Measurements from ENCODE around the gene FOXN1. TPM values are rescaled to one million over a fixed set of nuclear protein-coding genes. Genes with fewer than 3 reads are reported as not detected.

FOXN1 gene
- total and polyA plus RNA-seq, 5 donors from 2014 or later, result not detected

GRCh38 chr17:28549236-28550132, 43.3 kb downstream of the FOXN1 start:
- peaks cover 7 to 59% (median 43%) of the 10 kb centered on the region in 4 donors for H3K4me1 Mint-ChIP-seq
- H3K36me3 Mint-ChIP-seq, result peaks cover 17% of the 10 kb centered on the region
- no peaks in the 10 kb centered on the region for H3K27me3 Mint-ChIP-seq
- Histone ChIP-seq H3K4me1 (ENCODE audit: control insufficient read depth, insufficient read depth, low read length, poor library complexity, severe bottlenecking) (peaks cover 59% of the 10 kb centered on the region), H3K27me3 (ENCODE audit: control insufficient read depth, insufficient read depth, low read length) (no peaks in the 10 kb centered on the region), H3K27ac (ENCODE audit: insufficient read depth, low read length, poor library complexity, severe bottlenecking) (peak overlapping the region; percentile 92), H3K4me3 (ENCODE audit: low read depth, low read length) (no peak overlapping the region), H3K36me3 (ENCODE audit: control insufficient read depth, insufficient read depth, low read length) (peaks cover 27% of the 10 kb centered on the region), H3K9me3 (ENCODE audit: control insufficient read depth in 2 of 2, low read length in 2 of 2) (no peaks in the 10 kb centered on the region)
- DNase-seq (peak; percentile 49 to 87 (median 68)), ATAC-seq (ENCODE audit: low read depth in 2 of 2) (peak; percentile 67 to 73)
- H3K4me3 Mint-ChIP-seq, result peak overlapping the region; percentile 57 to 86 (median 78)
- H3K9me3 Mint-ChIP-seq, result no peaks in the 10 kb centered on the region
- peak overlapping the region; percentile 96 to 97 (median 97) for H3K27ac Mint-ChIP-seq

GRCh38 chr17:28550858-28551257, 44.7 kb downstream of the FOXN1 start:
- H3K4me3 Mint-ChIP-seq, result peak overlapping the region; percentile 86 to 95 (median 92)
- no peaks in the 10 kb centered on the region for H3K9me3 Mint-ChIP-seq
- no peaks in the 10 kb centered on the region for H3K27me3 ChIP-seq (ENCODE audit: control insufficient read depth, insufficient read depth, low read length)
- no peak for ATAC-seq (ENCODE audit: low read depth in 2 of 2)
- no peaks in the 10 kb centered on the region for H3K9me3 ChIP-seq (ENCODE audit: control insufficient read depth in 2 of 2, low read length in 2 of 2)
- peaks cover 7 to 56% (median 40%) of the 10 kb centered on the region in 4 donors for H3K4me1 Mint-ChIP-seq
- DNase-seq, result no peak
- H3K36me3 Mint-ChIP-seq, result peaks cover 20% of the 10 kb centered on the region
- peaks cover 40% of the 10 kb centered on the region for H3K36me3 ChIP-seq (ENCODE audit: control insufficient read depth, insufficient read depth, low read length)
- no peaks in the 10 kb centered on the region for H3K27me3 Mint-ChIP-seq
- H3K4me3 ChIP-seq (ENCODE audit: low read depth, low read length), result peak overlapping the region; percentile 70
- peak overlapping the region; percentile 92 for H3K27ac ChIP-seq (ENCODE audit: insufficient read depth, low read length, poor library complexity, severe bottlenecking)
- H3K4me1 ChIP-seq (ENCODE audit: control insufficient read depth, insufficient read depth, low read length, poor library complexity, severe bottlenecking), result peaks cover 59% of the 10 kb centered on the region
- peak overlapping the region; percentile 71 to 97 (median 96) for H3K27ac Mint-ChIP-seq

GRCh38 chr17:28551421-28552175, 45.5 kb downstream of the FOXN1 start:
- H3K4me3 ChIP-seq (ENCODE audit: low read depth, low read length), result peak overlapping the region; percentile 70
- peaks cover 43% of the 10 kb centered on the region for H3K36me3 ChIP-seq (ENCODE audit: control insufficient read depth, insufficient read depth, low read length)
- H3K4me1 ChIP-seq (ENCODE audit: control insufficient read depth, insufficient read depth, low read length, poor library complexity, severe bottlenecking), result peaks cover 59% of the 10 kb centered on the region
- Mint-ChIP-seq H3K4me3 (peak overlapping the region; percentile 86 to 95 (median 92)), H3K9me3 (no peaks in the 10 kb centered on the region), H3K36me3 (peaks cover 27% of the 10 kb centered on the region), H3K27me3 (no peaks in the 10 kb centered on the region), H3K4me1 (peaks cover 7 to 53% (median 40%) of the 10 kb centered on the region in 4 donors), H3K27ac (peak overlapping the region; percentile 96 to 97 (median 96))
- no peaks in the 10 kb centered on the region for H3K27me3 ChIP-seq (ENCODE audit: control insufficient read depth, insufficient read depth, low read length)
- H3K27ac ChIP-seq (ENCODE audit: insufficient read depth, low read length, poor library complexity, severe bottlenecking), result peak overlapping the region; percentile 92
- H3K9me3 ChIP-seq (ENCODE audit: control insufficient read depth in 2 of 2, low read length in 2 of 2), result no peaks in the 10 kb centered on the region
- DNase-seq (peak in 1 of 3 donors; percentile 16), ATAC-seq (ENCODE audit: low read depth in 2 of 2) (no peak)

GRCh38 chr17:28552176-28552999, 46.2 kb downstream of the FOXN1 start, which contains the start of gene UNC119:
TSS of gene UNC119 (minus strand) at chr17:28552624. CDS start at chr17:28552557, 67 bp downstream.
- Histone ChIP-seq H3K9me3 (ENCODE audit: control insufficient read depth in 2 of 2, low read length in 2 of 2) (no peaks in the 10 kb centered on the region), H3K27ac (ENCODE audit: insufficient read depth, low read length, poor library complexity, severe bottlenecking) (peak within 1 kb of the TSS; percentile 92), H3K36me3 (ENCODE audit: control insufficient read depth, insufficient read depth, low read length) (peaks cover 46% of the 10 kb centered on the region), H3K4me3 (ENCODE audit: low read depth, low read length) (peak within 1 kb of the TSS; percentile 70), H3K4me1 (ENCODE audit: control insufficient read depth, insufficient read depth, low read length, poor library complexity, severe bottlenecking) (peaks cover 56% of the 10 kb centered on the region), H3K27me3 (ENCODE audit: control insufficient read depth, insufficient read depth, low read length) (no peaks in the 10 kb centered on the region)
- peak; percentile 80 to 84 for ATAC-seq (ENCODE audit: low read depth in 2 of 2)
- Mint-ChIP-seq H3K36me3 (peaks cover 33% of the 10 kb centered on the region), H3K4me1 (peaks cover 11 to 52% (median 40%) of the 10 kb centered on the region in 4 donors), H3K4me3 (peak within 1 kb of the TSS; percentile 90 to 95 (median 92)), H3K27me3 (no peaks in the 10 kb centered on the region), H3K9me3 (no peaks in the 10 kb centered on the region), H3K27ac (peak within 1 kb of the TSS; percentile 96 to 97 (median 96))
- DNase-seq, result peak; percentile 74 to 83 (median 75)

GRCh38 chr17:28553000-28553505, 46.9 kb downstream of the FOXN1 start:
- H3K27ac Mint-ChIP-seq, result peak overlapping the region; percentile 44 to 93 (median 47)
- peaks cover 15 to 47% (median 39%) of the 10 kb centered on the region in 4 donors for H3K4me1 Mint-ChIP-seq
- peaks cover 38% of the 10 kb centered on the region for H3K36me3 Mint-ChIP-seq
- DNase-seq (no peak), ATAC-seq (ENCODE audit: low read depth in 2 of 2) (no peak)
- H3K4me3 Mint-ChIP-seq, result peak overlapping the region; percentile 83 to 95 (median 88)
- H3K9me3 Mint-ChIP-seq, result no peaks in the 10 kb centered on the region
- Histone ChIP-seq H3K27me3 (ENCODE audit: control insufficient read depth, insufficient read depth, low read length) (no peaks in the 10 kb centered on the region), H3K27ac (ENCODE audit: insufficient read depth, low read length, poor library complexity, severe bottlenecking) (peak overlapping the region; percentile 92), H3K4me3 (ENCODE audit: low read depth, low read length) (peak overlapping the region; percentile 66), H3K9me3 (ENCODE audit: control insufficient read depth in 2 of 2, low read length in 2 of 2) (no peaks in the 10 kb centered on the region), H3K36me3 (ENCODE audit: control insufficient read depth, insufficient read depth, low read length) (peaks cover 51% of the 10 kb centered on the region), H3K4me1 (ENCODE audit: control insufficient read depth, insufficient read depth, low read length, poor library complexity, severe bottlenecking) (peaks cover 50% of the 10 kb centered on the region)
- no peaks in the 10 kb centered on the region for H3K27me3 Mint-ChIP-seq

GRCh38 chr17:28554565-28554964, 48.4 kb downstream of the FOXN1 start:
- Mint-ChIP-seq H3K36me3 (peaks cover 45% of the 10 kb centered on the region), H3K9me3 (no peaks in the 10 kb centered on the region), H3K4me3 (peak overlapping the region in 2 of 4 donors; percentile 62 to 90), H3K4me1 (peaks cover 8 to 31% (median 25%) of the 10 kb centered on the region in 4 donors), H3K27me3 (no peaks in the 10 kb centered on the region), H3K27ac (no peak overlapping the region)
- Histone ChIP-seq H3K36me3 (ENCODE audit: control insufficient read depth, insufficient read depth, low read length) (peaks cover 59% of the 10 kb centered on the region), H3K4me1 (ENCODE audit: control insufficient read depth, insufficient read depth, low read length, poor library complexity, severe bottlenecking) (peaks cover 35% of the 10 kb centered on the region), H3K4me3 (ENCODE audit: low read depth, low read length) (no peak overlapping the region), H3K9me3 (ENCODE audit: control insufficient read depth in 2 of 2, low read length in 2 of 2) (no peaks in the 10 kb centered on the region), H3K27ac (ENCODE audit: insufficient read depth, low read length, poor library complexity, severe bottlenecking) (no peak overlapping the region), H3K27me3 (ENCODE audit: control insufficient read depth, insufficient read depth, low read length) (no peaks in the 10 kb centered on the region)
- DNase-seq, result no peak
- ATAC-seq (ENCODE audit: low read depth in 2 of 2), result no peak

- no peaks in the 10 kb centered on the region for H3K9me3 Mint-ChIP-seq
- Histone ChIP-seq H3K27ac (ENCODE audit: insufficient read depth, low read length, poor library complexity, severe bottlenecking) (no peak overlapping the region), H3K27me3 (ENCODE audit: control insufficient read depth, insufficient read depth, low read length) (no peaks in the 10 kb centered on the region), H3K9me3 (ENCODE audit: control insufficient read depth in 2 of 2, low read length in 2 of 2) (no peaks in the 10 kb centered on the region), H3K4me3 (ENCODE audit: low read depth, low read length) (no peak overlapping the region), H3K36me3 (ENCODE audit: control insufficient read depth, insufficient read depth, low read length) (peaks cover 63% of the 10 kb centered on the region), H3K4me1 (ENCODE audit: control insufficient read depth, insufficient read depth, low read length, poor library complexity, severe bottlenecking) (peaks cover 30% of the 10 kb centered on the region)
- DNase-seq, result no peak
- no peaks in the 10 kb centered on the region for H3K27me3 Mint-ChIP-seq
- H3K36me3 Mint-ChIP-seq, result peaks cover 50% of the 10 kb centered on the region
- H3K4me3 Mint-ChIP-seq, result peak overlapping the region in 1 of 4 donors; percentile 90
- H3K4me1 Mint-ChIP-seq, result peaks cover 8 to 27% (median 22%) of the 10 kb centered on the region in 4 donors
- peak overlapping the region in 1 of 3 donors; percentile 79 for H3K27ac Mint-ChIP-seq
- no peak for ATAC-seq (ENCODE audit: low read depth in 2 of 2)
These were observed 48.9 kb downstream of the FOXN1 start for GRCh38 chr17:28555022-28555421.

Data from CD4-positive, CD25-positive, alpha-beta regulatory T cell (primary cell).